C4-2B (cell line): ENCODE results near the gene SLC38A6.
A peak's percentile ranks its signal among the peaks of the same experiment; 100 is the strongest.

Experiments
- H3K27ac ChIP-seq: fragments of 450-650 bp; 2 replicates; pipeline ENCODE4 v1.5.1; 2017
- CTCF ChIP-seq: fragments of 450-650 bp; conservative IDR thresholded peaks from 2 replicates; pipeline ENCODE4 v1.5.1; 2017; ENCODE audit warnings: mild to moderate bottlenecking
- ZFX ChIP-seq: fragments of 450-650 bp; IDR thresholded peaks from 2 replicates; pipeline ENCODE4 v1.6.1; 2017

SLC38A6 gene

GRCh38 chr14:60975551-60975950 lies 5.5 kb upstream of the SLC38A6 start:
- TF ChIP-seq CTCF: no peak
- TF ChIP-seq ZFX: no peak
- H3K27ac ChIP-seq: no peak overlapping the region

GRCh38 chr14:60977847-60978246 lies 3.2 kb upstream of the SLC38A6 start:
- TF ChIP-seq ZFX (no peak), CTCF (no peak)
- H3K27ac ChIP-seq: no peak overlapping the region

- TF ChIP-seq ZFX (no peak), CTCF (no peak)
- H3K27ac ChIP-seq: peak overlapping the region; percentile 82
Measured at GRCh38 chr14:60981633-60982455, 799 bp downstream of the SLC38A6 start.

- H3K27ac ChIP-seq: no peak overlapping the region
- TF ChIP-seq CTCF (no peak), ZFX (no peak)
Measured at GRCh38 chr14:60984196-60984595, 3.2 kb downstream of the SLC38A6 start.

- TF ChIP-seq CTCF (no peak), ZFX (no peak)
- no peak overlapping the region for H3K27ac ChIP-seq
Measured at GRCh38 chr14:60986500-60986899, 5.5 kb downstream of the SLC38A6 start.

- no peak overlapping the region for H3K27ac ChIP-seq
- no peak for TF ChIP-seq CTCF
- no peak for TF ChIP-seq ZFX
Measured at GRCh38 chr14:60989599-60989998, 8.6 kb downstream of the SLC38A6 start.

- TF ChIP-seq CTCF (no peak), ZFX (no peak)
- H3K27ac ChIP-seq: no peak overlapping the region
Measured at GRCh38 chr14:60998617-60999016, 17.6 kb downstream of the SLC38A6 start.
